ENCODE results near the gene PSMB7. TPM values are rescaled to one million over a fixed set of nuclear protein-coding genes. Genes with fewer than 3 reads are reported as not detected.
A peak's percentile ranks its signal among the peaks of the same experiment; 100 is the strongest.

PSMB7 gene
- total RNA-seq, 1 experiment from 2014 or later, result 216 TPM

GRCh38 chr9:124344291-124345050 lies 70.8 kb downstream of the PSMB7 start:
- Mint-ChIP-seq H3K4me3 (ENCODE audit: unreplicated experiment) (no peak overlapping the region), H3K4me1 (ENCODE audit: low read depth, unreplicated experiment) (no peaks in the 10 kb centered on the region), H3K36me3 (ENCODE audit: insufficient read depth, unreplicated experiment) (peaks cover 59% of the 10 kb centered on the region), H3K27me3 (ENCODE audit: insufficient read depth, unreplicated experiment) (no peaks in the 10 kb centered on the region), H3K27ac (ENCODE audit: unreplicated experiment) (no peak overlapping the region), H3K9me3 (ENCODE audit: unreplicated experiment) (no peaks in the 10 kb centered on the region)
- ChIA-PET CTCF (interaction anchor here (0.7 kb wide), 1 partner anchor 11 kb away, joined by 3 read pairs; no protein-coding TSS in a partner anchor), POLR2A (no interaction called here)
- no peak overlapping the region for H3K4me3 ChIP-seq (ENCODE audit: low read depth, low read length)
- no TSS peak for BruUV-seq (replicated peaks)
- H3K36me3 ChIP-seq (ENCODE audit: control insufficient read depth, insufficient read depth, low read length), result no peaks in the 10 kb centered on the region; the same call in none of the 2 replicates
- H3K27me3 ChIP-seq (replicated peaks; ENCODE audit: control insufficient read depth, insufficient read depth, low read length), result no peaks in the 10 kb centered on the region
- H3K9me3 ChIP-seq, result no peaks in the 10 kb centered on the region
- intact Hi-C loops (cut with micrococcal nuclease; ENCODE audit: unreplicated experiment), result no loop called here
- TF ChIP-seq CTCF (IDR thresholded peaks at IDR 0.05; ENCODE audit: insufficient read depth in 1 of 2, low read depth in 1 of 2, low read length in 1 of 2, severe bottlenecking in 1 of 2, unreplicated experiment in 1 of 2), result no peak
- no peaks in the 10 kb centered on the region for H3K4me1 ChIP-seq
- DNase-seq, result no peak

GRCh38 chr9:124343533-124344290 lies 71.5 kb downstream of the PSMB7 start:
- no peaks in the 10 kb centered on the region; the same call in none of the 2 replicates for H3K36me3 ChIP-seq (ENCODE audit: control insufficient read depth, insufficient read depth, low read length)
- no peak for TF ChIP-seq CTCF (IDR thresholded peaks at IDR 0.05; ENCODE audit: insufficient read depth in 1 of 2, low read depth in 1 of 2, low read length in 1 of 2, severe bottlenecking in 1 of 2, unreplicated experiment in 1 of 2)
- H3K4me3 ChIP-seq (ENCODE audit: low read depth, low read length), result no peak overlapping the region
- peaks cover 53% of the 10 kb centered on the region for H3K36me3 Mint-ChIP-seq (ENCODE audit: insufficient read depth, unreplicated experiment)
- H3K27me3 ChIP-seq (replicated peaks; ENCODE audit: control insufficient read depth, insufficient read depth, low read length), result no peaks in the 10 kb centered on the region
- intact Hi-C loops (cut with micrococcal nuclease; ENCODE audit: unreplicated experiment), result no loop called here
- POLR2A ChIA-PET, result no interaction called here
- no peak overlapping the region for H3K27ac Mint-ChIP-seq (ENCODE audit: unreplicated experiment)
- H3K9me3 Mint-ChIP-seq (ENCODE audit: unreplicated experiment), result no peaks in the 10 kb centered on the region
- H3K9me3 ChIP-seq, result no peaks in the 10 kb centered on the region
- CTCF ChIA-PET, result no interaction called here
- DNase-seq, result no peak
- no TSS peak for BruUV-seq (replicated peaks)
- no peaks in the 10 kb centered on the region for H3K27me3 Mint-ChIP-seq (ENCODE audit: insufficient read depth, unreplicated experiment)
- H3K4me1 ChIP-seq, result no peaks in the 10 kb centered on the region
- no peak overlapping the region for H3K4me3 Mint-ChIP-seq (ENCODE audit: unreplicated experiment)
- H3K4me1 Mint-ChIP-seq (ENCODE audit: low read depth, unreplicated experiment), result no peaks in the 10 kb centered on the region

GRCh38 chr9:124342776-124343485 lies 72.3 kb downstream of the PSMB7 start:
- CTCF ChIA-PET, result interaction anchor here (0.6 kb wide), 1 partner anchor 159 kb away, joined by 3 read pairs; no protein-coding TSS in a partner anchor
- H3K27me3 Mint-ChIP-seq (ENCODE audit: insufficient read depth, unreplicated experiment), result no peaks in the 10 kb centered on the region
- H3K9me3 ChIP-seq, result no peaks in the 10 kb centered on the region
- no peak for TF ChIP-seq CTCF (IDR thresholded peaks at IDR 0.05; ENCODE audit: insufficient read depth in 1 of 2, low read depth in 1 of 2, low read length in 1 of 2, severe bottlenecking in 1 of 2, unreplicated experiment in 1 of 2)
- H3K4me3 ChIP-seq (ENCODE audit: low read depth, low read length), result no peak overlapping the region
- no TSS peak for BruUV-seq (replicated peaks)
- no peaks in the 10 kb centered on the region for H3K27me3 ChIP-seq (replicated peaks; ENCODE audit: control insufficient read depth, insufficient read depth, low read length)
- DNase-seq, result no peak
- intact Hi-C loops (cut with micrococcal nuclease; ENCODE audit: unreplicated experiment), result no loop called here
- POLR2A ChIA-PET, result no interaction called here
- H3K4me3 Mint-ChIP-seq (ENCODE audit: unreplicated experiment), result no peak overlapping the region
- peak overlapping the region; percentile 10 for H3K27ac Mint-ChIP-seq (ENCODE audit: unreplicated experiment)
- no peaks in the 10 kb centered on the region for H3K4me1 Mint-ChIP-seq (ENCODE audit: low read depth, unreplicated experiment)
- H3K9me3 Mint-ChIP-seq (ENCODE audit: unreplicated experiment), result no peaks in the 10 kb centered on the region
- H3K4me1 ChIP-seq, result no peaks in the 10 kb centered on the region
- H3K36me3 Mint-ChIP-seq (ENCODE audit: insufficient read depth, unreplicated experiment), result peaks cover 53% of the 10 kb centered on the region
- H3K36me3 ChIP-seq (ENCODE audit: control insufficient read depth, insufficient read depth, low read length), result no peaks in the 10 kb centered on the region; the same call in none of the 2 replicates
